Colonic mucosa (tissue), 4 donors: Measurements from ENCODE around the gene KCNT2. TPM values are rescaled to one million over a fixed set of nuclear protein-coding genes. Genes with fewer than 3 reads are reported as not detected.
"Not testable (repeated sequence)": the region's sequence is repeated elsewhere in the genome, so short reads cannot be mapped to it uniquely, and the experiment has no call there.

Experiments used
- DNase-seq: peaks from one replicate; pipeline ENCODE4 v3.0.0-alpha.2; 2020
- H3K27ac ChIP-seq: fragments of 200-600 bp; one replicate; pipeline ENCODE4 v1.8.0; 2021
- H3K27me3 ChIP-seq: fragments of 200-600 bp; one replicate; pipeline ENCODE4 v1.8.0; 2021
- H3K36me3 ChIP-seq: fragments of 200-600 bp; one replicate; pipeline ENCODE4 v1.8.0; 2021
- H3K4me1 ChIP-seq: fragments of 200-600 bp; one replicate; pipeline ENCODE4 v1.8.0; 2021; ENCODE audit warnings: mild to moderate bottlenecking
- H3K4me3 ChIP-seq: fragments of 200-600 bp; one replicate; pipeline ENCODE4 v1.8.0; 2021
- H3K9ac ChIP-seq, 2 donors: one replicate each; pipeline ENCODE4 v1.7.0; 2013; ENCODE audit warnings: control low read depth in 2 of 2, low read depth in 2 of 2, low read length in 2 of 2
- H3K9me3 ChIP-seq: fragments of 200-600 bp; one replicate; pipeline ENCODE4 v1.8.0; 2021
- CTCF ChIP-seq: fragments of 200-600 bp; IDR thresholded peaks from one replicate; pipeline ENCODE4 v1.8.0; 2022; ENCODE audit warnings: antibody characterized with exemption, mild to moderate bottlenecking
- intact Hi-C: fragments of 100-400 bp; cut with DNase I; formaldehyde crosslinking; loops from one replicate; pipeline ENCODE4 v1.14.1; 2022
- total RNA-seq, 2 donors: library from RNA; stranded (reverse); fragmentation: NEBNext Ultra II Directional in 1 of 2; extraction: Animal tissue kit (Norgen Biotek cat#: 25700) in 1 of 2; gene quantifications; one replicate each; pipeline ENCODE4 v1.2.1, GENCODE V29; 2021
- donor health status: healthy.
- donor health status: DM: no; HTN: no; CAD: no.
- donor health status: DM: no; HTN: no; CAD: no.

The KCNT2 gene
- total RNA-seq, 2 donors from 2014 or later, result 0.56 to 0.82 TPM

DNA sequence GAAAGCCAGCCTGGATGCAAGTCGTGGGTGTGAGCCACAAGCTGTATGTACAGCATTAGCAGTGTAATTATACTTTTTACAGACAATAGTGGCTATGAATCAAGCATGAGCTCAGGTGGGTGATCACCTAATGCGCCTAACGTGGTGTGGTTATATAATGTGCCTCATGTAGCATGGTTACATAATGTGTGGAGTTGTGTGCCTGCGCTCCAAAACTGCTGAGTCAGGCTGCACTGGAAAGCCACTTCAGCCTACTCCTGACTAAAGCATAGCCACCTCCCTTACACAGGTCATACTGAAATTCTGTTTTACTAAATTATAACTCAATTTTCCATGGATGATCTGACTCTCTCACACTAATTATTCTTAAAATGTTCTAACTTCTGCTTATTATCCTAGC, 69.8 kb downstream of the KCNT2 start:
- no peaks in the 10 kb centered on the region for H3K36me3 ChIP-seq
- no peak overlapping the region for H3K9ac ChIP-seq
- H3K27me3 ChIP-seq, result no peaks in the 10 kb centered on the region
- no peak for DNase-seq
- H3K4me3 ChIP-seq, result no peak overlapping the region
- no peak overlapping the region for H3K27ac ChIP-seq
- intact Hi-C loops, result no loop called here
- no peaks in the 10 kb centered on the region for H3K9me3 ChIP-seq
- TF ChIP-seq CTCF, result no peak
- H3K4me1 ChIP-seq, result no peaks in the 10 kb centered on the region

- intact Hi-C loops, result no loop called here
- Histone ChIP-seq H3K4me3 (no peak overlapping the region), H3K9me3 (no peaks in the 10 kb centered on the region), H3K27ac (no peak overlapping the region), H3K36me3 (no peaks in the 10 kb centered on the region), H3K27me3 (no peaks in the 10 kb centered on the region), H3K9ac (no peak overlapping the region), H3K4me1 (no peaks in the 10 kb centered on the region)
- no peak for TF ChIP-seq CTCF
- DNase-seq, result no peak
Observed at GRCh38 chr1:196535727-196536126, 72.5 kb downstream of the KCNT2 start.

DNA sequence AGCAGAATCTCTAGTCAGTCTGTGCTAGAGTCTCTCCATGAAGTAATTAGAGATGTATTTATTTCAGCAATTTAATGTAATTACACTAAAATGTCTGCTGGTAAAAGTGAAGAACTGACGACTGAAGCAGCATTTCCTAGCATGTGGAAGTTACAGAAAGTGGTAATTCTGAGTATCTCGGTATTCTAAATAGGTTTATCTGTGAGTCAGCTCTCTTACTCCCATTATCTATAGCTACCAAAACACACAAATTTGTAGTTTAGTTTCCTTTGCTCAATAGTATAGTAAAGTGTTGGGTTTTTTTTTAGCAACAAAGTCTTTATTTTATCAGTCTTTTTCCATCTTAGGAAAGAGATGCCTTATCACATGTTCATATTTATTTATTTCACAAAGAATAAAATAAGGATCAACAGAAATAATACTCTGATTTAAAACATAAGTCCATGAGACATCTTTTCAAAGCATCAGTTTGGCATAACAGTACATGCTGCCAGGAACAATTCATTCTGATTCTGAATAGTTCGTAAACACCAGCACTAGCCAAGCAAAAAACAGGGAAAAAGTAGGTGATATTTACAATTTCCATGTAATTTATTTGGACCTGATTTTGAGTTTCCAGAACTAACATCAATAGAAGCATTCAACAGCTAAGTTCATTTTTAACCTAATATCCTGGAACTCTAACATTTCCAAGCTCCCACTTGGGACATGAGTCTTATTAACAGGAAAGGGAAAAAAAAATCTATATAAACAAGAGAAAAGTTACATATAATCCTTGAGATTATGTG, 76.3 kb downstream of the KCNT2 start:
- intact Hi-C loops, result no loop called here
- TF ChIP-seq CTCF, result no peak
- DNase-seq, result no peak

GRCh38 chr1:196527919-196528318, 80.3 kb downstream of the KCNT2 start:
- no peaks in the 10 kb centered on the region for H3K4me1 ChIP-seq
- H3K27me3 ChIP-seq, result no peaks in the 10 kb centered on the region
- H3K9ac ChIP-seq, result no peak overlapping the region
- no peak overlapping the region for H3K27ac ChIP-seq
- intact Hi-C loops, result no loop called here
- no peaks in the 10 kb centered on the region for H3K9me3 ChIP-seq
- H3K36me3 ChIP-seq, result no peaks in the 10 kb centered on the region
- H3K4me3 ChIP-seq, result no peak overlapping the region
- DNase-seq, result no peak
- TF ChIP-seq CTCF, result no peak

More for the DNA sequence above, 76.3 kb downstream of the KCNT2 start:
- Histone ChIP-seq H3K27me3 (no peaks in the 10 kb centered on the region), H3K27ac (no peak overlapping the region), H3K36me3 (no peaks in the 10 kb centered on the region), H3K9me3 (no peaks in the 10 kb centered on the region), H3K9ac (no peak overlapping the region), H3K4me3 (no peak overlapping the region), H3K4me1 (no peaks in the 10 kb centered on the region)

- intact Hi-C loops, H3K9ac ChIP-seq, H3K9me3 ChIP-seq, H3K4me1 ChIP-seq, H3K27me3 ChIP-seq, H3K36me3 ChIP-seq, DNase-seq, H3K27ac ChIP-seq, H3K4me3 ChIP-seq: not testable (repeated sequence)
Observed at GRCh38 chr1:196522574-196523345, 85.5 kb downstream of the KCNT2 start.

GRCh38 chr1:196517193-196517592, 91.0 kb downstream of the KCNT2 start:
- no peak for DNase-seq
- no peak overlapping the region for H3K9ac ChIP-seq
- no peak for TF ChIP-seq CTCF

More at GRCh38 chr1:196517193-196517592, 91.0 kb downstream of the KCNT2 start:
- Histone ChIP-seq H3K4me3 (no peak overlapping the region), H3K9me3 (no peaks in the 10 kb centered on the region), H3K27me3 (no peaks in the 10 kb centered on the region), H3K4me1 (no peaks in the 10 kb centered on the region), H3K27ac (no peak overlapping the region), H3K36me3 (no peaks in the 10 kb centered on the region)
- intact Hi-C loops, result no loop called here
